A673 (cell line): ENCODE measurements around the gene IFT52. TPM values are rescaled to one million over a fixed set of nuclear protein-coding genes. Genes with fewer than 3 reads are reported as not detected.
A peak's percentile ranks its signal among the peaks of the same experiment; 100 is the strongest.
"Not testable (repeated sequence)": the region's sequence is repeated elsewhere in the genome, so short reads cannot be mapped to it uniquely, and the experiment has no call there.

ENCODE experiments used
- BruUV-seq: library from RNA; stranded (reverse); fragments of 400-500 nt; replicated peaks from 2 replicates; lab custom pipeline; 2021; lab: Mats Ljungman, UMichigan
- CTCF ChIA-PET: fragments of 300-600 bp; sonication (Branson Sonifier 250); formaldehyde crosslinking; loops from one replicate; lab custom pipeline; 2022; ENCODE audit warnings: antibody characterized with exemption; lab: Charles Lee
- POLR2A ChIA-PET: fragments of 300-600 bp; sonication (Branson Sonifier 250); formaldehyde crosslinking; loops from one replicate; lab custom pipeline; 2022; ENCODE audit warnings: antibody characterized with exemption; ENCODE audit not compliant: low non-redundant PET; lab: Charles Lee
- DNase-seq: peaks from one replicate; pipeline ENCODE4 v3.0.0-alpha.2; 2015; ENCODE audit warnings: low spot score
- H3K27ac ChIP-seq: fragments of 200-600 bp; sonication (generic); 2 replicates; pipeline ENCODE4 v1.5.1; 2016; ENCODE audit warnings: mixed run types, low read depth, mild to moderate bottlenecking, mixed read lengths, antibody characterized with exemption, low read length; ENCODE audit not compliant: poor library complexity, severe bottlenecking
- H3K27me3 ChIP-seq: fragments of 200-600 bp; sonication (generic); replicated peaks from 2 replicates; pipeline ENCODE4 v1.6.1; 2017; ENCODE audit warnings: mixed run types, low read depth, mild to moderate bottlenecking, mixed read lengths, antibody characterized with exemption, low read length; ENCODE audit not compliant: insufficient read depth, poor library complexity
- H3K36me3 ChIP-seq: fragments of 200-600 bp; sonication (generic); 2 replicates; pipeline ENCODE4 v1.6.1; 2016; ENCODE audit warnings: mixed run types, mild to moderate bottlenecking, mixed read lengths, antibody characterized with exemption, low read length; ENCODE audit not compliant: insufficient read depth, poor library complexity, severe bottlenecking
- H3K4me1 ChIP-seq: fragments of 200-600 bp; sonication (generic); 2 replicates; pipeline ENCODE4 v1.6.1; 2017; ENCODE audit warnings: mixed run types, mild to moderate bottlenecking, mixed read lengths, antibody characterized with exemption, low read length; ENCODE audit not compliant: insufficient read depth, poor library complexity, severe bottlenecking
- H3K4me3 ChIP-seq: fragments of 200-600 bp; sonication (generic); 2 replicates; pipeline ENCODE4 v1.5.1; 2016; ENCODE audit warnings: low read depth, mixed run types, mild to moderate bottlenecking, mixed read lengths, low read length; ENCODE audit not compliant: poor library complexity, severe bottlenecking
- H3K9me3 ChIP-seq: fragments of 200-600 bp; sonication (generic); 2 replicates; pipeline ENCODE4 v1.6.1; 2016; ENCODE audit warnings: mixed run types, low read depth, mild to moderate bottlenecking, mixed read lengths, antibody characterized with exemption, low read length; ENCODE audit not compliant: poor library complexity, severe bottlenecking
- CTCF ChIP-seq: fragments of 300-800, 200-600 bp; sonication (generic); conservative IDR thresholded peaks from 2 replicates; pipeline ENCODE4 v1.5.1; 2017; ENCODE audit warnings: low read depth, mild to moderate bottlenecking, antibody characterized with exemption, low read length, moderate library complexity, mixed read lengths
- EZH2 ChIP-seq: fragments of 200-600 bp; sonication (generic); IDR thresholded peaks from 2 replicates; pipeline ENCODE4 v1.6.1; 2017; ENCODE audit warnings: borderline replicate concordance, low read depth, mild to moderate bottlenecking, mixed read lengths, antibody characterized with exemption, low read length; ENCODE audit not compliant: poor library complexity, severe bottlenecking
- intact Hi-C: fragments of 100-400 bp; cut with micrococcal nuclease; formaldehyde crosslinking; loops from one replicate; pipeline ENCODE4 v1.10.0; 2022; ENCODE audit not compliant: unreplicated experiment
- total RNA-seq: library from RNA; stranded (reverse); gene quantifications from 2 replicates; pipeline ENCODE4 v1.2.3, GENCODE V29; 2021

IFT52 gene
- total RNA-seq, 1 experiment from 2014 or later: 44.3 TPM

- peaks cover 6% of the 10 kb centered on the region for H3K4me1 ChIP-seq
- H3K27ac ChIP-seq: no peak overlapping the region
- no peak for DNase-seq
- CTCF ChIA-PET: no interaction called here
- POLR2A ChIA-PET: no interaction called here
- H3K9me3 ChIP-seq: no peaks in the 10 kb centered on the region
- TF ChIP-seq EZH2 (no peak), CTCF (no peak)
- intact Hi-C loops: no loop called here
- no TSS peak for BruUV-seq
- no peak overlapping the region for H3K4me3 ChIP-seq
- no peaks in the 10 kb centered on the region for H3K27me3 ChIP-seq
- no peaks in the 10 kb centered on the region for H3K36me3 ChIP-seq
These were observed 63.2 kb downstream of the IFT52 start for GRCh38 chr20:43653966-43654365.

GRCh38 chr20:43655176-43655575 is 64.4 kb downstream of the IFT52 start:
- H3K9me3 ChIP-seq, intact Hi-C loops, BruUV-seq, POLR2A ChIA-PET, DNase-seq, H3K4me3 ChIP-seq, H3K27ac ChIP-seq, H3K27me3 ChIP-seq, CTCF ChIA-PET, H3K36me3 ChIP-seq, H3K4me1 ChIP-seq: not testable (repeated sequence)

- Histone ChIP-seq H3K9me3 (no peaks in the 10 kb centered on the region), H3K36me3 (no peaks in the 10 kb centered on the region), H3K27ac (no peak overlapping the region), H3K27me3 (no peaks in the 10 kb centered on the region), H3K4me3 (no peak overlapping the region), H3K4me1 (peaks cover 6% of the 10 kb centered on the region)
- intact Hi-C loops: no loop called here
- no peak for DNase-seq
- no peak for TF ChIP-seq CTCF
- no peak for TF ChIP-seq EZH2
- ChIA-PET POLR2A (no interaction called here), CTCF (no interaction called here)
- no TSS peak for BruUV-seq
These were observed 65.2 kb downstream of the IFT52 start for GRCh38 chr20:43655937-43656336.

GRCh38 chr20:43658069-43658722 is 67.5 kb downstream of the IFT52 start:
- H3K27ac ChIP-seq: peak overlapping the region; percentile 67
- intact Hi-C loops: no loop called here
- H3K27me3 ChIP-seq: no peaks in the 10 kb centered on the region
- TF ChIP-seq EZH2: no peak
- TF ChIP-seq CTCF: no peak
- ChIA-PET POLR2A (no interaction called here), CTCF (no interaction called here)
- H3K36me3 ChIP-seq: no peaks in the 10 kb centered on the region
- no peaks in the 10 kb centered on the region for H3K9me3 ChIP-seq
- H3K4me1 ChIP-seq: peaks cover 6% of the 10 kb centered on the region
- H3K4me3 ChIP-seq: peak overlapping the region; percentile 83
- DNase-seq: no peak
- no TSS peak for BruUV-seq
